Breast epithelium (tissue), 3 donors: ENCODE results near the gene NUSAP1.

Source experiments
- CTCF ChIP-seq, 3 donors: fragments of 450-650 bp; IDR thresholded peaks; one replicate each; pipeline ENCODE4 v1.5.1; 2016 to 2017; ENCODE audit warnings: antibody characterized with exemption in 3 of 3, mild to moderate bottlenecking in 3 of 3, moderate library complexity in 3 of 3
- POLR2AphosphoS5 ChIP-seq, 3 donors: sonication (generic); formaldehyde crosslinking; IDR thresholded peaks; one replicate each; pipeline ENCODE4 v1.6.1; 2017; ENCODE audit warnings: antibody characterized with exemption in 3 of 3

DNA sequence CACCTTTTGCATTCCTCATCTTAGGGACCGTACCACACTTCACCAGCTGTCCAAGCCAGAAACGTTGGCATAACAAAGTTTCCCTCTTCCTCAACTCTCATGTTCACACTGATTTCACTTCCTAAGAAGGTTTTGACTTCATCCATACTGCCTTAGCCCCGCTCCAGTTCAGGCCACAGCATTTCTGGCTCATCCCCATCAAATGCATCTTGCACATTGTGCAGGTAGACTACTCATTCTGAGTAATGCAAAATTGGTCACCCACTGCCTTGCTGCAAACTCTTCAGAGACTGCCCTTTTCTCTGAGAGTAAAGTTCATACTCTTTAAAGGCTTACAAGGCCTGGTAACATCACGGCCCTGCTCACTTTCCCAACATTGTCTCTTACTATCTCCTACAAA lies 8.8 kb downstream of the NUSAP1 start:
- TF ChIP-seq CTCF (IDR thresholded peaks at IDR 0.05) (no peak), POLR2AphosphoS5 (IDR thresholded peaks at IDR 0.05) (no peak)
